NB4 (cell line): Measurements from ENCODE around the gene KLHDC8A.

ENCODE experiments used
- DNase-seq: peaks from one replicate; pipeline ENCODE4 v3.0.0; 2010; ENCODE audit warnings: low read depth
- H3K4me3 ChIP-seq: one replicate; pipeline ENCODE4 v1.5.1; 2011; ENCODE audit warnings: mild to moderate bottlenecking, low read depth, low read length, moderate library complexity
- CTCF ChIP-seq: IDR thresholded peaks from one replicate; pipeline ENCODE4 v1.5.1; 2012; ENCODE audit warnings: low read depth, low read length
- MAX ChIP-seq: IDR thresholded peaks from 2 replicates; pipeline ENCODE4 v1.6.1; 2011; ENCODE audit warnings: low read depth, low read length
- MYC ChIP-seq: IDR thresholded peaks from 2 replicates; pipeline ENCODE4 v1.6.1; 2011; ENCODE audit warnings: low read depth, low read length
- POLR2A ChIP-seq: IDR thresholded peaks from 2 replicates; pipeline ENCODE4 v1.6.1; 2011; ENCODE audit warnings: mild to moderate bottlenecking; ENCODE audit not compliant: insufficient read length; ENCODE audit errors: extremely low read depth

KLHDC8A gene

GRCh38 chr1:205318231-205318991 is 38.3 kb downstream of the KLHDC8A start:
- TF ChIP-seq MYC (no peak), MAX (no peak), CTCF (no peak), POLR2A (no peak)
- DNase-seq = no peak
- H3K4me3 ChIP-seq = no peak overlapping the region

- TF ChIP-seq CTCF (no peak), MAX (no peak), POLR2A (no peak), MYC (no peak)
- no peak overlapping the region for H3K4me3 ChIP-seq
- no peak for DNase-seq
These were observed 39.3 kb downstream of the KLHDC8A start for GRCh38 chr1:205317311-205317917.

- no peak overlapping the region for H3K4me3 ChIP-seq
- TF ChIP-seq CTCF (no peak), MAX (no peak), POLR2A (no peak), MYC (no peak)
- no peak for DNase-seq
These were observed 40.6 kb downstream of the KLHDC8A start for GRCh38 chr1:205316161-205316566.

GRCh38 chr1:205315008-205315618 is 41.6 kb downstream of the KLHDC8A start:
- DNase-seq = no peak
- no peak overlapping the region for H3K4me3 ChIP-seq
- TF ChIP-seq MAX (no peak), POLR2A (no peak), MYC (no peak), CTCF (no peak)

- TF ChIP-seq MYC (no peak), CTCF (no peak), MAX (no peak), POLR2A (no peak)
- no peak overlapping the region for H3K4me3 ChIP-seq
- peak; percentile 85 for DNase-seq
These were observed 43.0 kb downstream of the KLHDC8A start for GRCh38 chr1:205313563-205314308.
